Activated naive CD4-positive, alpha-beta T cell treated with anti-CD3 and anti-CD28 coated beads, Interleukin-2, amount 50 U/mL, for 72 hours (primary cell): Measurements from ENCODE around the gene SMIM13. TPM values are rescaled to one million over a fixed set of nuclear protein-coding genes. Genes with fewer than 3 reads are reported as not detected.

Experiments
- ATAC-seq, 2 donors: fragments of 150-1000 bp; cut with Tn5 transposase; 2 replicates each; pipeline ENCODE4 v1.10.0; 2021; ENCODE audit warnings: mild to moderate bottlenecking in 2 of 2, moderate library complexity in 2 of 2
- DNase-seq, 2 donors: peaks; one replicate each; pipeline ENCODE4 v3.0.0; 2021 to 2022; ENCODE audit warnings: low spot score in 2 of 2
- H3K27ac Mint-ChIP-seq, 2 donors: one replicate each; pipeline ENCODE4 v1.8.0; 2022; ENCODE audit warnings: mild to moderate bottlenecking in 2 of 2, mixed read lengths in 2 of 2
- H3K36me3 Mint-ChIP-seq, 2 donors: one replicate each; pipeline ENCODE4 v1.8.0; 2022; ENCODE audit warnings: mixed read lengths in 2 of 2
- H3K9me3 Mint-ChIP-seq, 2 donors: one replicate each; pipeline ENCODE4 v1.8.0; 2022; ENCODE audit warnings: mixed read lengths in 2 of 2
- total RNA-seq, 2 donors: library from RNA; stranded (reverse); gene quantifications; one replicate each; pipeline ENCODE4 v1.2.3, GENCODE V29; 2022

SMIM13 gene
- total RNA-seq, 2 donors from 2014 or later, result 6.3 to 6.4 TPM

DNA sequence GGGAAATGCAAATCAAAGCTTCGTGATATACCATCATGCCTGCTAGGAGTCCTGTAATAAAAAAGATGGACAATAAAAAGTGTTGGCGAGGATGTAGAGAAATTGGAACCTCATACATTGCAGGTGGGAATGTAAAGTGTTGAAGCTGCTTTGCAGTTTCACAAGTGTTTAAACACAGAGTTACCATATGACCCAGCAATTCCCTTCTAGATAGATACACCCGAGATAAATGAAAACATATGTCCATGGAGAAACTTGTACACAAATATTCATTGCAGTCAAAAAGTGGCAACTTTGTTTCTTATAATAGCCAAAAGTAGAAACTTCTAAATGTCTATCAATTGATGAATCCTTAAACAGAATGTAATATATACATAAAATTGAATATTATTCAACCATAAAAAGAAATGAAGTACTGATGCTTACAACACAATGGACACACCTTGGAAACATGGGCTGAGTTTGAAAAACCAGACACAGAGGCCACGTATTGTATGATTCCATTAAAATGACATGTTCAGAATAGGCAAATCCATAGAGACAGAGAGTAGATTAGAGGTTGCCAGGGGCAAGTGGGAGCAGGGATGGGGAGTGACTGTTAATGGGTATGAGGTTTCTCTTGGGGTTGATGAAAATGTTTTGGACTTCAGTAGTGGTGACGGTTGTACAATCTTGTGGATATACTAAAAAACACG is 38.7 kb downstream of the SMIM13 start:
- Mint-ChIP-seq H3K27ac (no peak overlapping the region), H3K36me3 (peaks cover 0 to 5% of the 10 kb centered on the region in 2 donors), H3K9me3 (no peaks in the 10 kb centered on the region)
- DNase-seq (no peak), ATAC-seq (no peak)

DNA sequence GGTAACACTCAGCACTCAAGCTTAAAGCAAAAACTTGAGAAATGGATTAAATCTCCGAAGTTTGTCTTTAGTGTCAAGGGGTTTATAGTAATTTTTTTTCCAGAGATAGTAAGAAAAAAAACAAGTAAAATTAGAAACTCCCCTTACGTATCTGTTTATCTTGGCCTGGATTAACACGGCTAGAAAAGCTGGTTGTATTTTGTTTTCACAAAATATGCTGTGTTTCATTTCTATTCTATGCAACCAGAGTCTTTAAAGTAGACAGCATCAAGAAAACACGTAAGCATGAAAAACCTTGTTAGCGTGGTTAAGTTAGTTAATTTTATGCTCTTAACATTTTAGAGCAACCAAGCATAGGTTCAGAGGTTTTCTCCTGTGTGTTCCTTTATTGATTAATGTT is 39.6 kb downstream of the SMIM13 start:
- ATAC-seq (no peak), DNase-seq (no peak)
- Mint-ChIP-seq H3K9me3 (no peaks in the 10 kb centered on the region), H3K36me3 (peaks cover 0 to 5% of the 10 kb centered on the region in 2 donors), H3K27ac (no peak overlapping the region)

DNA sequence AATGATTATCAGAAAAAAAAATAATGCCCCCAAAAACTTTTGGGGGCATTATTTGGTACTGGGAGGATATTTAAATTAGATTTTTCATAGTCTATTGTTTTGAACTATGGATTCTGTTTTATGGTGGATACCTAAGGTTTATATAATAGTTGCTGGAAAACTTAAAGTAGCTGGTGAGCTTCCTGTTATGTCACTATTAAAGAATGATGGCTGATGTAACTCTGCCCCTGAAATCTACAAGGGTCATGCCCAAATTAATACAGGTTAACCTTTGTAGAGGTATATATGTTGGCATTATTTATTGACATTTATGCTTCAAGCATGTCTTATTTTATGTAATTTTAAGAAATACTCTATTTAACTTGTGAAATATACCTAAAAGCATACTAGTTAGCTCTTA is 43.2 kb downstream of the SMIM13 start:
- Mint-ChIP-seq H3K9me3 (peaks cover 0 to 9% of the 10 kb centered on the region in 2 donors), H3K36me3 (peaks cover 0 to 5% of the 10 kb centered on the region in 2 donors), H3K27ac (no peak overlapping the region)
- DNase-seq (no peak), ATAC-seq (no peak)

DNA sequence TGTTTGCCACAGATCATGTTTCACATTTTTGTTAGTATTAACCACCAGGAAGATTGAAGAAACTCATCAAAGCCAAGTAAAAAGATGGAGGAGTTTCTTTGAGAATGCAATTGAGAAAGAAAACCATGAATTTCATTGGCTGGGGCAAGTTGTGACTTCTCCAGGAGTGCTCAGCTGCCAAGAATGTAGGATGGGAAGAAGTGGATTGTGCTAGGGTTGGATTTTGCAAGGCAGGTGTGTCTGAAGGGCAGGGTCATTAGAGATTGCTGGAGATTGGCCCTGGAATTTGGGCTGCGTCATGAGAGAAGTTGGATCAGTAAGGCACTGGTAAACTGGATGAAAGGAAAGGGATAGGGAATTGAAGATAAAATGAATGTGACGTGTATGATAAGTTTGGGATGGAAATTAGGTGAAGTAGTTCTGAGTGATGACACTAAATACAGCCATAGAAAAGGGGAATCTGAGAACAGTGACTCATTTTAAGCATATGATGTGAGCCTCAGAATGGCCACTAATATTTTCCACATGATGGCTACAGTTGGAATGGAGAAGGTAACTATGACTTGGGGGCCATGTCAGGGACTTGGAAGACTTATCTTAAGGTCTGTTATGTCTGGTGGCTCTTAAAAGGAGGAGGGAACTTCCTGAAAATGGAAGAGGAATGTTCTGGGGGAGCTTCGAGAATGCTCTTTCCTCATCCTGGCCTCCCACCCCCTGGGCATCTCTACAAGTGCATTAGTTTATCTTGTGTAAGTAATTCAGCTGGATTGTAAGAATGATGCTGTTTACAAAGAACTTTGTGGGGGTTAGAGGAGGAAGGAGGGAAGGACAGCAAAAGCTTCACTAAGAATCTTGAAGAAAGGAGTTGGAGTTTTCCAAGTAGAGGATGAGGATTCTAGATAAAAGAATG is 45.7 kb downstream of the SMIM13 start:
- Mint-ChIP-seq H3K36me3 (peaks cover 0 to 5% of the 10 kb centered on the region in 2 donors), H3K27ac (peak overlapping the region; percentile 25 to 28), H3K9me3 (peaks cover 0 to 9% of the 10 kb centered on the region in 2 donors)
- DNase-seq (no peak), ATAC-seq (peak; percentile 83 to 85)

DNA sequence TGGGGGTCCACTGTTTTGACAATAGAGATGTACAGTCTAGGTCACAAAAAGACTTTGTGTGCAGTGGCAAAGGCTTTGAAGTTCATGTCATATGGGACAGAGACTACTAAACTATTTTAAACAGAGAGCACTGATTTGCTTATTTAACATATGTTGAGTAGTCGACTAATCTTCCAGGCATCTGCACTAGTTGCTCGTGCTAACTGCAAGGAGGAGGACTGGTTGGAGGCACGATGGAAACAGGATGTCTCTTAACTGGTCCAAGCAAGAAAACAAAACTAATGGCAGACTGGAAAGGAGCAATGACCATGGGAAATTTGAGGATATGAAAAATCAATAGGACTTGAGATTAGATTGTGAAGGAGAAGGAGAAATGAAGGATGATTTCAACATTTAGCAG is 46.4 kb downstream of the SMIM13 start:
- H3K27ac Mint-ChIP-seq, result peak overlapping the region; percentile 0 to 28
- DNase-seq (no peak), ATAC-seq (no peak)
- peaks cover 0 to 2% of the 10 kb centered on the region in 2 donors for H3K36me3 Mint-ChIP-seq
- peaks cover 0 to 9% of the 10 kb centered on the region in 2 donors for H3K9me3 Mint-ChIP-seq

DNA sequence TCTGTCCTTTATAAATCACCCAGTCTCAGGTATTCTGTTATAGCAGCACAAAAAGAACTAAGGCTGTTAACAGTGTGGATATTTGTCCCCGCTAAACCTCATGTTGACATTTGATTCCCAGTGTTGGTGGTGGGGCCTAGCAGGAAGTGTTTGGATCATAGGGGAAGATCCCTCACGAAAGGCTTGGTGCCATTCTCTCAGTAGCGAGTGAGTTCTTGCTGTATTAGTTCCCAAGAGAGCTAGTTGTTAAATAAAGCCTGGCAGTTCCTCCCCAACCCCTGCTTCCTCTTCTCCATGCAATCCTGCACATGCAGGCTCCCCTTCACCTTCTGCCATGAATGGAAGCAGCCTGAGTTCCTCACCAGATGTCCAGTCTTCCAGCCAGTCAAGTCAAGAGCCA is 47.7 kb downstream of the SMIM13 start:
- H3K27ac Mint-ChIP-seq, result no peak overlapping the region
- peaks cover 0 to 9% of the 10 kb centered on the region in 2 donors for H3K9me3 Mint-ChIP-seq
- DNase-seq (no peak), ATAC-seq (no peak)
- H3K36me3 Mint-ChIP-seq, result no peaks in the 10 kb centered on the region

DNA sequence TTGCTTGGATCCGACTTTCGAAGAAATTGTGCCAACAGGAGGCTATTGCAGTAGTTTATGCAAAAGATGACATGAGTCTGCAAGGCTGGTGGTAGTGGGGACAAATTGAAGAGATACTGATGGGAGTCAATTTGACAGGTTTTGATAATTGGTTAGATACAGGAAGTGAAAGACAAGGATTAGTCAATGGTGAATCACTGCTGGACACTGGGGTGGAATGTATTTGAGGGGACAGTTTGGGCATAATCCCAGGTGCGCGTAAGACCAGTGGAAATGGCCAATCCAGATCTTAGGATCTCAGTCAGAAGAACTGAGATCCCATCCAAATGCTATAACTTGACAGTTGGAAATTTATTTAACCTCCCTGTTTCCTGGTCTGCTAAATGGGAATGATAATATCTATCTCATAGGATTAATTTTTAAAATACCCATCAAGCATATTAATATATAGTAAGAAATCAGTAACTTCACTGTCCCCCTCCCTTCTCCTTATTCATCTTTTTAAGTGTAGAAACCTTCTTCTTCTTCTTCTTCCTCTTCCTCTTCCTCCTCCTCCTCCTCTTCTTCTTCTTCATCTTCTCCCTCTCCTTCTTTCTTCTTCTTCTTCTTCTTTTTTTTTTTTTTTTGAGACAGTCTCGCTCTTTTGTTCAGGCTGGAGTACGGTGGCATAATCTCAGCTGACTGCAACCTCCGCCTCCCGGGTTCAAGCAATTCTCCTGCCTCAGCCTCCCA is 48.8 kb downstream of the SMIM13 start:
- peaks cover 0 to 9% of the 10 kb centered on the region in 2 donors for H3K9me3 Mint-ChIP-seq
- H3K27ac Mint-ChIP-seq, result no peak overlapping the region
- ATAC-seq, result no peak
- no peaks in the 10 kb centered on the region for H3K36me3 Mint-ChIP-seq
- DNase-seq, result no peak

DNA sequence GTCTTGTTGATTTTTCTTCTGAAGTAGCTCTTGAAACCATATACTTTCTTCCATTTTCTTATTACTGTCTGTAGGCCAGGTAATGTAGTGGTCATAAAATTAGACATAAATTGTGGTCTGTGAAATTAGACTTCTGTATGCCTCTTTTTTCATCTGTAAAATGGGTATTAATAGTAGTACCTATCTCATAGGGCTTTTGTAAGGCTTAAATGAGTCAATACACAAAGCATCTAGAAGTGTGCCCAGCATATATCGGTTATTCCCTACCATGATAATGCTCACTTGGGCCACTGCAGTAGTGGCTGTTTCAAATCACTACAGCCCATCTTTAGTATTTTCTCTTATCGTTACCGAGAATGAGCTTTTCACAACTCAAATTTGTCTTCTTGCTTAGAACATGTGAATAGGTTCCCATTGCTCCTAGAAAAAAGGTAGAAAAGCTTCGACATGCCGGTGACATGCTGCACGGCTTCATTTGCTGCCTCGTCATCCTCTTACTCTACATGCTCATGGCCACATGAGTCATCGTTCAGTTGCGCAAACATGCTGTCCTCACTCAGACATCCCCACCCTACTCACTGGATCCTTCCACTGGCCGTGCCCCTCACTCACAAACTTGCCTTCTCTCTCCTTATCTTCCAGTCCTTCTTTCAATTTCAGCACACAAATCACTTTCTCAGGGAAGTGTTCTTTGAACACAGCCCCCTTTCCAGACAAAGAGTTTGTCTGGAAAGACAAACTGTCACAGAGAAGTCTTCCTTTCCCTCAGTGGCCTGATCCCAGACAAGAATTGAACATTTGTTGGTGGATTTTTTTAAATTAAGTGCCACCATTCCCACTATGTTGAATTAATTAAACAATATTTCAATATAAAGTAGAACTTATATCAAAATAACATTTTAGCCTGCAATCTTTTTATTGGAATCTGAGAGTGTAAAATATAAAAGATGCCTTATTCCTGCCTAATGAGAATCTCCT is 50.0 kb downstream of the SMIM13 start:
- Mint-ChIP-seq H3K27ac (no peak overlapping the region), H3K9me3 (peaks cover 0 to 9% of the 10 kb centered on the region in 2 donors), H3K36me3 (no peaks in the 10 kb centered on the region)
- no peak for DNase-seq
- ATAC-seq, result no peak

DNA sequence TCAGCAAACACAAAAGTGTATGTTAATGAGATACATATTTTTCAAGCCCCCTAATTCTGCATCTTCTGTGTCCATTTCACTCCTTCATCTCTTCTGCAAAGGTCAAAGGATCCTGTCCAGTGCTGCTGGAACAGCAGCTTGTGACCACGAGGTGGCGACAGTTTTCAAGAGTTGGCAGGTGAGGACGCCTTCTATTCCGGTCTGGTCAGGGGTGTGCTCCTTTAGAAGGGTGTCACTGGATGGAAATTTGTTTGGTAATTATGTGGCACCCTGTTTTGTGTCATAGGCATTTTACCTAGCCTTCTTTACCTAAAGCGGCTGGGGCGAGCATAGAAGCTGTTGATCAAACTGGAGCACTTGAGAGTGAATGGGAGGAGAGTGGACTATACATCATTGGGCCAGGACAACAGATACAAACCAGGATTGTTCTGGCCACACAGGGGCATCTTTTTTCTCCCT is 50.8 kb downstream of the SMIM13 start:
- Mint-ChIP-seq H3K27ac (no peak overlapping the region), H3K36me3 (no peaks in the 10 kb centered on the region), H3K9me3 (peaks cover 0 to 3% of the 10 kb centered on the region in 2 donors)
- DNase-seq, result peak; percentile 74 to 76
- peak; percentile 88 to 93 for ATAC-seq

DNA sequence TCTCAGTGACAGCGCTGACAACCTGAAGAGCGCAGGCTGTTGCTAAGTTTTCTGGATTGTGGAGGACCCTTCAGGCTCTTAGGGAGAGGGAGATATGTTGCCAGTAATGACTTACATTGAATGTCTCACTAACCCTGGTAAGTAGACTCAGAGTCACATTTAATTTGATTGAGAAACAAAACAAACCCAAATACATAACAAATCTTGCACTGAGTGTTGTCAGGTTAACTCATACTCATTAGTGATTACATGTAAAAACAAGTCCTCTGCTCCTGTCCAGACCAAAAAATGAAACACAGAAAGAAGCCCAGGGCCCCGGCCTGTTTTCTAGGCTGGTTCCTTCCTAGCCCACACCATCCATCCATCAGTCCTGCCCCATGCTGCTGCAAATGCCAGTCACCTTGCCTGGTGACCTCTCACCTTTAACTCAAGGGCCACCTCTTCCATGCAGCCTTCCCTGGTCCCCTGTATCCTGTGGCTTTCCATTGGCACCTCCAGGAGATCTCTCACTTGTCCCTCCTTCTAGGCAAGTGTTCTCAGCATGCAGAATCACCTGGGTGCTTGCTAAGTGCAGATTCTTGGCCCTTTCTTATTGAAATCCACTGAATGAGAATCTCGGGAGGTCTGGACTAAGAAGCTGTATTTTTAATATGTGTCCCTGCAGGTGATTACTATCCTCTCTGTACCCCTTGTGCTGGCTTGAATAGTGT is 52.6 kb downstream of the SMIM13 start:
- Mint-ChIP-seq H3K27ac (peak overlapping the region in 1 of 2 donors; percentile 28), H3K36me3 (no peaks in the 10 kb centered on the region), H3K9me3 (no peaks in the 10 kb centered on the region)
- ATAC-seq, result no peak
- no peak for DNase-seq

DNA sequence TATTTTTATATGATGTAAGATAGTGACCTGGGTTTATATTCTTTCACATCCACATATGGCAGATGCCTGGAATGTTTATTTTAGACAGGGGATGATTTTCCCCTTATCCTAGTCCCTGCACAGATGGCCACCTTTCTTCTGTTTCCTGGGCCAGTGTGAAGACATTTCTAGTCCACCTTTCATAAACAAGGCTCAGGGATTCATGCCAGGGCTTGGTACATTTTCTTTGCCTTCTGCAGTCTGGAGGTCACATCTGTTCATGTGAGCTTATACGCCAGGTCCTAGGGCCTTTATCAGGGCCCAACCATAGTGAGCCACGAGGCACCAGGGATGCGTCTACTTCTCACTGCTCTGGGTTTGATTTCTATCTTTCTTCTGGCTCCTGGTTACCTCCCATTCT is 55.9 kb downstream of the SMIM13 start:
- H3K27ac Mint-ChIP-seq, result peak overlapping the region in 1 of 2 donors; percentile 13
- DNase-seq (no peak), ATAC-seq (no peak)
- no peaks in the 10 kb centered on the region for H3K36me3 Mint-ChIP-seq
- H3K9me3 Mint-ChIP-seq, result no peaks in the 10 kb centered on the region

DNA sequence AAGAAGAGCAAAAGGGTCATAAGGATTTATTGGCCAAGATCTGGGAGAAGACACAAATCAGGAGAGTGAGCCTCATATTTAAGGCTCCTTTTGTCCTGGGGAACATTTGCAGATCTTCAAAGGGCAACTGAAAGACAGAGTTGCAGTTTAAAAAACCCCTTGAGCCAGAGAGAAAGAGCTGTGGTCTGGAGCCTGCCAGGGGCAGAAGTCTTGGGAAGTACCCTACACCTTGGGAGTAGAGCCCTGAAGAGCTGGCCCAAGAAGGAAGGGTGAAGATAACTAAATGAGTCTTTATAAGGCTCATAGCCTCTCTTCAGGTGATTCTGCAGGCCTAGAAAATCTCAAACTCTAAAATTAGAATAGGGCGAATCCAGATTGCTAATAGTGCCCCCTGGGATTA is 57.9 kb downstream of the SMIM13 start:
- ATAC-seq, result no peak
- H3K27ac Mint-ChIP-seq, result no peak overlapping the region
- no peaks in the 10 kb centered on the region for H3K36me3 Mint-ChIP-seq
- DNase-seq, result no peak
- no peaks in the 10 kb centered on the region for H3K9me3 Mint-ChIP-seq

DNA sequence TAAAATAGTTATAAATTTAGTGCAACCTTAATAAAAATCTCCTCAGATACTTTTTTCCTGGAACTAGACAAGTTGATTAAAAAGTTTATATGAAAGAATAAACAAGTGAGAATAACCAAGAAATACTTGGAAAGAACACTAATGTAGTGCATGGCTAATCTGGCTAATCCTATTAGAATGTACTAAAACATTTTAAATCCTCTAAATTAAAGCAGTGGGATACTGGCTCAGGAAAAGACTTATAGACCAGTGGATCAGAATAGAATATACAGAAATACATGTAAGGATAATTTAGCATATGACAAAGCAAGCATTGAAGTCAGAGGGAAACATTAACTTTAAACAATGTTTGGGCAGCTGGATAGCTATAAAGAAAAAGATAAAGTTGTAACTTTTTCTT is 58.9 kb downstream of the SMIM13 start:
- Mint-ChIP-seq H3K36me3 (no peaks in the 10 kb centered on the region), H3K9me3 (no peaks in the 10 kb centered on the region), H3K27ac (no peak overlapping the region)
- DNase-seq, result no peak
- ATAC-seq, result no peak

DNA sequence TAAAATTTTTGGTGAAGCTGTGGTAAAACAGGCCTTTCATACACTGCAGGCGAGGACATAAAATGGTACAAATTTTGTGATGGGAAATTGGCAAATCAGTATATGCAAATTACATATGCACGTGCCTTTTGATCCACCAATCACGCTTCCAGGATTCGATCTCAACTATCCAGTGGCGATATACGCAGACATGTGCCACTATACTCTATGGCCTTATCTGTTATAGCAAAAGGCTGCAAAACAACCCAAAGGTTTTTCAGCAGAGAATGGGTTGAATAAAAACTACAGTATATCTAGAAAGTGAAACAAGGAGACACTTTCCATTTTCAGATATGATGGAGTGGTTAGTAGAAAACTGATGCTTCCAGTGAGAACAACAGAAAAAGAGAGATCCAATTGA is 59.8 kb downstream of the SMIM13 start:
- no peak for ATAC-seq
- H3K27ac Mint-ChIP-seq, result peak overlapping the region in 1 of 2 donors; percentile 45

DNA sequence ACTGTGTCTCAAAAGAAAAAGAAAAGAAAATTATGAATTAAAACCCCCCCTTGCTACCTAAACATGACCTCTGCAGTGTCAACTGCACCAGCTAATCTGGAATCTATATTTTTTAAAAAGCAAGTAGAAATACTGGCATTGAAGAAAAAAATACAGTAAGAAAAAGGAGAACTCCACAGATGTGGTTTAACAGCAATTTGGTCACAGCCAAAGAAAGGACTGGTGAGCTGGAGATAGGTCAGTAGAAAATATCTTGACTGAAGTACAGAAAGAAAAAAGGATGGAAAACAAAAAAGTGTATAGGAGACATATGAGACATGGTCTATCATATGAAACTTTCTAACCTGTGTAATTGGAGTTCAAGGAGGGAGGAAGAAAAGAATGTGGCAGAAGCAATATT is 62.0 kb downstream of the SMIM13 start:
- ATAC-seq, result no peak
- H3K27ac Mint-ChIP-seq, result no peak overlapping the region
- no peaks in the 10 kb centered on the region for H3K9me3 Mint-ChIP-seq
- no peaks in the 10 kb centered on the region for H3K36me3 Mint-ChIP-seq
- no peak for DNase-seq

More for the DNA sequence above, 59.8 kb downstream of the SMIM13 start:
- Mint-ChIP-seq H3K9me3 (no peaks in the 10 kb centered on the region), H3K36me3 (no peaks in the 10 kb centered on the region)
- no peak for DNase-seq
